Measurements from ENCODE around the gene PSMC3IP.
"Not testable (repeated sequence)": the region's sequence is repeated elsewhere in the genome, so short reads cannot be mapped to it uniquely, and the experiment has no call there.

The PSMC3IP gene

GRCh38 chr17:42577532-42578281 is at the start of gene PSMC3IP:
PSMC3IP (minus strand) TSS chr17:42577729; CDS start chr17:42577686, 43 bp downstream.
- peak; percentile 97 for DNase-seq

DNA sequence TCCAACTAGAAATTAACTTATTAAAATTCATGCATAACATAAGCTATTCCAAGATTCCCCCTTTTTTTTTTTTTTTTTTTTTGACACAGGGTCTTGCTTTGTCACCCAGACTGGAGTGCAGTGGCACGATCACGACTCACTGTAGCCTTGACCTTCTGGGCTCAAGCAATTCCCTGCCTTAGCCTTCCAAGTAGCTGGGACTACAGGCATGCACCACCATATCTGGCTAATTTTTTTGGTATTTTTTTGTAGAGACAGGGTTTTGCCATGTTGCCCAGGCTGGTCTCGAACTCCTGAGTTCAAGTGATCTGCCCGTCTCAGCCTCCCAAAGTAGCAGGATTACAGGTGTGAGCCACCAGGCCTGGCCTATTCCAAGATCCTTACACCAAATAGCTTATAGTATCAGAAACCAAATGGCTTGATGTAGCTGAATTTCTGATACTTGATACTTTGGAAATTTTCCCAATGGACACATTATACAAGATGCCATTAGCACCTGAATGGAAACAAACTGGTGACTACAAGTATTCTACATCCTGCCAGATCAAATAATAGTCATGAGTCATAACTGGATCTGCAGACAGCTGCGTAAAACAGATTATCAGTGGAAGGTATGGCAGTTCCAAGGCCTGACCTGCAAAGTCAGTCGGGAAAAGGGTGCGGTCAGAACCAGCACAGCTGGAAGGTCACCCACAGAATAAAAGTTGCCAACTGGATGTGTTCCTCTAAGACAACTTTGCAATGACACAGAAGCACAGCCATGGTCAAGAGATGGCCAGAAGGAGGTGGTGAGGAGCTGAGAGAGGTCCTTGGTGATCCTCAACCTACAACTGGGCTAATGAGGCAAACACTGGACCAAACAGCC is 46.4 kb upstream of the PSMC3IP start:
- peak; percentile 23 for DNase-seq

- DNase-seq, result no peak
Observed at GRCh38 chr17:42623271-42623670, 45.7 kb upstream of the PSMC3IP start.

- not testable (repeated sequence) for DNase-seq
Observed at GRCh38 chr17:42621987-42622386, 44.5 kb upstream of the PSMC3IP start.

- DNase-seq, result peak; percentile 7
Observed at GRCh38 chr17:42618442-42619150, 41.1 kb upstream of the PSMC3IP start.

- DNase-seq, result no peak
Observed at GRCh38 chr17:42617956-42618431, 40.5 kb upstream of the PSMC3IP start.

DNA sequence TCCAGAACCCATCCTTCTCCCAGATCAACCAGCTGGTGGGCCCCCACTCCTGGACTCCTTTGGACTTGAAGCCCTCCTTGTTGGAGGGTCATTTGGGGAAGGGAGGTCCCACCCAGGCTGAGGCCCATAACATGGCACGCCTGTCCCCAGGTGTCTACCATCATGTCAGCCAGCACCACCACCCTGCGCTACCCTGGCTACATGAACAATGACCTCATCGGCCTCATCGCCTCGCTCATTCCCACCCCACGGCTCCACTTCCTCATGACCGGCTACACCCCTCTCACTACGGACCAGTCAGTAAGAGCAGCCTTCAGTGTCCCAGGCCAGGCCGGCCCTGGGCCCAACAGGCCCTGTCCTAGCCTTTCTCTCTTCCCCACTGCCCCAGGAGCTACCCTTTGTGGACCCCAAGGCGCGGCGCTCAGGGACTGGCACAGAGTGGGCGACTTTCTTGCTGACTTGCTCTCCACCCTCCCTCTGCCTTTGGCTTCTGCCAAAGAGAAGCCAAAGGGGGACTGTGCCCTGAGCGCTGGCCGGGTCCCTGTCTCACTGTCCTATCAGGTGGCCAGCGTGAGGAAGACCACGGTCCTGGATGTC is 36.3 kb upstream of the PSMC3IP start:
- no peak for DNase-seq

- DNase-seq, result no peak
Observed at GRCh38 chr17:42612013-42612412, 34.5 kb upstream of the PSMC3IP start.

DNA sequence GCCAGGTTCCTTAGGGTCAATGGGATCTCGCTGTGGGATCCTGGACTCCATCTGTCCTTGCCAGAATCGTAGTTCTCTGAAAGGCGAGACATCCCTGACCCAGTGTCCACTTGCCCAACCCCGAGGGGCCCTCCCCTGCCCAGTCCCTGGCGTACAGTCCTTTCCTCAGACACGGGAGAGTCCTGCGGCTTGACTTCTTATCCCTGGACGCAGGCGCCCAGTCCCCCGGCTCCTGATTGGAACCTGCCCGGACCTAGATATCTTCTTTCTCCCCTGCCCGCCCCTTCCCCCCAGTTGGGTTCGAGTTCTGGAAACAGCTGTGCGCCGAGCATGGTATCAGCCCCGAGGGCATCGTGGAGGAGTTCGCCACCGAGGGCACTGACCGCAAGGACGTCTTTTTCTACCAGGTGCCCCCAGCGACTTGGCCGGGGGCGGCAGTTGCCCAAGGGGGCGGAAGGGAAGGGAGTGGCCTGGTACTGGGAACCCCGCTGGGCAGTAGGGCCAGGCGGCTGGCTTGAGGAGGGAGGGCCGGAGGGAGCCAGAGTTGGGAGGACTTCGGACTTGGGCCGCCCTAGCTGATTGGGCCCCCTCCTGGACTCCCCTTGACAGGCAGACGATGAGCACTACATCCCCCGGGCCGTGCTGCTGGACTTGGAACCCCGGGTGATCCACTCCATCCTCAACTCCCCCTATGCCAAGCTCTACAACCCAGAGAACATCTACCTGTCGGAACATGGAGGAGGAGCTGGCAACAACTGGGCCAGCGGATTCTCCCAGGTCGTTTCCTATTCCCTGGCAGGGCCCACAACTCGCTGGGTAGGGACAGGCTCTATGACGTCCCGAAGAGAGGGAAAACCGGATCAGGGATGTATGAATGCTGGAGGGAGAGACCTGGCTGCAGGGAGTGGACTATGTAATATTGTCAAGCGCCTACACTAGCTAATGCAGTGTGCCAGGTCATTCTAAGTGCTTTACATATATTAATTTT is 32.6 kb upstream of the PSMC3IP start:
- DNase-seq, result not testable (repeated sequence)

DNA sequence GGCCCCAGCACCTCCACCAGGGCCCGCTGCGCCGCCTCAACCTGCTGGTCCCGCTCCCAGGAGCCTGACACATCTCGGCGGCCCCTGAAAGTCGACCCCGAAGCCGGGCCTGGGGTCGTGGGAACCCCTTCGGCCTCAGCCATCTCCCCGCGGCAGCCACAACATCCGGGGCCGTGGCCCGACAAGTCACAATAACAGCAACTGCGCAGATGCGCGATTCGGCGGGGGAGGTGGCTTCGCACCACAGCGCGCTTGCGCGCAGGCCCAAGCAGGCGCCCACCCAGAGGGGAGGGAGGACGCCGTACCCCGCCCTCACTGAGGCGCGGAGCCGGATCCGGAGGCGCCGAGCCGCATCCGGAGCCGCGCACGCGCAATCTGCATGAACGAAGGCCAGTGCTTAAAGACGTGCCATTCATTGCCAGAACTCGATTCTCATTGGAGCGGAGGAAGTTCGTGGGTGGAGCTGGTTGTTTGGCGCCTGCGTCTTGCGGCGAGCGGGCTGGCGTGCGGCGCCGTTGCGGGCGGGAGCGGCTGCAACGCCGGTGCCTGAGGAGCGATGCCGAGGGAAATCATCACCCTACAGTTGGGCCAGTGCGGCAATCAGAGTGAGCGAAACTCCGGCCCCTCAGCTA is 31.8 kb upstream of the PSMC3IP start, which contains the start of the genes RETREG3 and TUBG1:
TSS of gene RETREG3 (minus strand) at position 193 of the 632 bp plus-strand sequence. CDS start at position 143, 50 bp downstream.
TSS of gene TUBG1 (plus strand) at position 502 of the 632 bp plus-strand sequence. CDS start at position 557, 55 bp downstream.
- peak; percentile 100 for DNase-seq

DNA sequence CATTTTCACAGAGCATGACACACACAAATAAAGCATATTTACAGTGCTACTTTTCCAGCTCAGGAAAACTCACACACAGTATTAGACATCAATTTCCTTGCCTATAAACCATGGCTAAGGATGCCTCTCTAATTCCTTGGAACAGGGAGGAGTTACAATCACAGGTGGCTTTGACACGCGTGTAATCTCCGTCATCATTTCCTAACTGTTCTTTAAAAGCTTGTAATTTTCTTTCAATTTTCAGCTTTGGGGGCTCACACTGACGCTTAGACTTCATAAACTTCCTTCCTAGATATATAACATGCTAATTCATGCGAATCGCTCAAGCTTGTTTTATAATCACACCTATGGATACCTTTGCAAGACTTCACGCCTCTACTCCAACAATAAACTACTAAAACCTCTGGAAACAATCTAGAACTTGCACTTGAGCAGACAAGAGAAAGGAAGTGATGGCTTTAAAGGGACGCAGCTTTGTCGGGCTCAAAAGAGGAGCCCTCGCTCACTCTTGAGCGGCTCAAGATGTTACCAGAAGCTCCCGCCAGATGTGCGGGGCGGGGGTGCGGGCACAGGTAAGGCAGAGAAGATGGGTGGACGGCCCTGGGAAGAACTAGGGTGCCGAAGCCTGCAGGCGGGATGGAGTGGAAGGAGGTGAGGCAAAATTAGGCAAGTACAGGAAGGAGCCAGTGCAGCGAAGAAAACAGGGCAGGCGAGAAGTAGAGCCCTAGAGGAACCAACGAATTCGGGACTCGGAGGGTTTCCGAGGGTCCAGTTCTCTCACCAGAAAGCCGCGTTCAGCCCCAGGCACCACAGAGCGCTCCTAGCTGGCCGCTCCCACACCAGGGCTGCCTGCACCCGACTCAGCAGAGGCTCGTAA is 31.0 kb upstream of the PSMC3IP start:
- no peak for DNase-seq

- no peak for DNase-seq
Observed at GRCh38 chr17:42607769-42608168, 30.2 kb upstream of the PSMC3IP start.

GRCh38 chr17:42603318-42603717 is 25.8 kb upstream of the PSMC3IP start:
- peak; percentile 3 for DNase-seq

- peak; percentile 69 for DNase-seq
Observed at GRCh38 chr17:42598905-42599304, 21.4 kb upstream of the PSMC3IP start.

DNA sequence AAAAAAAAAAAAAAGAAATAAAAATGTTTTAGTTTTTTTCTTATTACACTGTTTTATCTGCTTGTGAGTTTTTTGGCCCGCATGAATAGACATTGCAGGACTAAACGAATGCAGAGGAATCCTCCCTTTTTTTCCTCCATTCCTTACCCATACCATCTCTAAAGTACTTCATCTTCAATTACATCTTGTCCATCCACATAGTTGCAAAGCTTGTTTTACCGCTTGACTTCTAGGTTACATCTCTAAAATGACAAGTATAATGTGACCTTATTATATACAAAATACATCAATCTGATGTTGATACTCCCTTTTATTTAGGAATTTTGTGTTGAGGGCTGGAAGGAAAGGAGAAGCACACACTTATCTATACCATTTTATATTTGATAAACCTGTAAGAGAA is 18.9 kb upstream of the PSMC3IP start:
- DNase-seq, result no peak

GRCh38 chr17:42591411-42591810 is 13.9 kb upstream of the PSMC3IP start:
- DNase-seq, result no peak

- DNase-seq, result no peak
Observed at GRCh38 chr17:42590886-42591285, 13.4 kb upstream of the PSMC3IP start.

- no peak for DNase-seq
Observed at GRCh38 chr17:42586514-42587230, 9.1 kb upstream of the PSMC3IP start.

- DNase-seq, result no peak
Observed at GRCh38 chr17:42585353-42585752, 7.8 kb upstream of the PSMC3IP start.
